Activated CD4-positive, CD25-positive, alpha-beta regulatory T cell treated with anti-CD3 and anti-CD28 coated beads, Interleukin-2, amount 50 U/mL, for 16 hours (primary cell): Measurements from ENCODE around the gene PIK3AP1.

ENCODE experiments used
- DNase-seq: peaks from one replicate; pipeline ENCODE4 v3.0.0-alpha.2; 2020; ENCODE audit warnings: low read depth, low spot score

The PIK3AP1 gene

GRCh38 chr10:96645191-96645721 is 75.1 kb downstream of the PIK3AP1 start:
- no peak for DNase-seq

- DNase-seq = no peak
Measured at GRCh38 chr10:96643920-96644319, 76.4 kb downstream of the PIK3AP1 start.

GRCh38 chr10:96642973-96643372 is 77.3 kb downstream of the PIK3AP1 start:
- DNase-seq = no peak

- no peak for DNase-seq
Measured at GRCh38 chr10:96642530-96642929, 77.8 kb downstream of the PIK3AP1 start.

GRCh38 chr10:96641396-96642295 is 78.7 kb downstream of the PIK3AP1 start:
- no peak for DNase-seq

GRCh38 chr10:96639899-96640298 is 80.4 kb downstream of the PIK3AP1 start:
- DNase-seq = no peak

GRCh38 chr10:96638696-96639095 is 81.6 kb downstream of the PIK3AP1 start:
- no peak for DNase-seq

GRCh38 chr10:96638120-96638519 is 82.2 kb downstream of the PIK3AP1 start:
- no peak for DNase-seq

GRCh38 chr10:96637709-96638108 is 82.6 kb downstream of the PIK3AP1 start:
- DNase-seq = no peak

- no peak for DNase-seq
Measured at GRCh38 chr10:96636551-96636950, 83.8 kb downstream of the PIK3AP1 start.

- no peak for DNase-seq
Measured at GRCh38 chr10:96632974-96633710, 87.2 kb downstream of the PIK3AP1 start.

- DNase-seq = no peak
Measured at GRCh38 chr10:96627292-96627691, 93.0 kb downstream of the PIK3AP1 start.

GRCh38 chr10:96626795-96627194 is 93.5 kb downstream of the PIK3AP1 start:
- DNase-seq = no peak

GRCh38 chr10:96625173-96625572 is 95.1 kb downstream of the PIK3AP1 start:
- DNase-seq = no peak

GRCh38 chr10:96622013-96622787 is 98.1 kb downstream of the PIK3AP1 start:
- DNase-seq = no peak

- no peak for DNase-seq
Measured at GRCh38 chr10:96619796-96620773, 100.2 kb downstream of the PIK3AP1 start.

- DNase-seq = no peak
Measured at GRCh38 chr10:96619120-96619519, 101.2 kb downstream of the PIK3AP1 start.

GRCh38 chr10:96618653-96619052 is 101.7 kb downstream of the PIK3AP1 start:
- no peak for DNase-seq

- no peak for DNase-seq
Measured at GRCh38 chr10:96616961-96617360, 103.4 kb downstream of the PIK3AP1 start.

- DNase-seq = no peak
Measured at GRCh38 chr10:96614515-96614914, 105.8 kb downstream of the PIK3AP1 start.

GRCh38 chr10:96613576-96613975 is 106.7 kb downstream of the PIK3AP1 start:
- no peak for DNase-seq
